Stimulated activated CD8-positive, alpha-beta memory T cell treated with anti-CD3 and anti-CD28 coated beads, Interleukin-7, amount 100 ng/mL, for 24 hours (primary cell): ENCODE data around the gene SQOR.
"Not testable (repeated sequence)": the region's sequence is repeated elsewhere in the genome, so short reads cannot be mapped to it uniquely, and the experiment has no call there.

ENCODE experiments used
- DNase-seq: peaks from one replicate; pipeline ENCODE4 v3.0.0-alpha.2; 2020; ENCODE audit warnings: low read depth

Gene SQOR

DNA sequence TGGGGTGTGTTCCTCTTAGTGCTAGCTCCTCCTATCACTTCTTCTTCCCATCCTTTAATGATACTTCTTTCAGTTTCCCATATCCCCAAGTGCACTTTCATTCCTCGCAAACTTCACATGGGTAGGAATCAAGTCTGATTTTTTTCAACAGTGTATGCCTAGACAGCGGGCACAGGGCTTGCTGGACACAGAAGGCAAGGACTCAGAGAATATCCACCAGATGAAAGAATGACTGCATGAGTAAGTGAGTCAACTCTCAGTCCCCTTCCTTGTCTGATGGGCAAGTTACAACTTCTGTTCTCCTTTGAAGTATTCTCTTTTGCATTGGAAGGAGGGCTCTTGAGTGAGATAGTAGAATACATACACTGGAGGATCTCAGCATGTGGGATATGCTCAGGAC lies 3.1 kb upstream of the SQOR start:
- no peak for DNase-seq

DNA sequence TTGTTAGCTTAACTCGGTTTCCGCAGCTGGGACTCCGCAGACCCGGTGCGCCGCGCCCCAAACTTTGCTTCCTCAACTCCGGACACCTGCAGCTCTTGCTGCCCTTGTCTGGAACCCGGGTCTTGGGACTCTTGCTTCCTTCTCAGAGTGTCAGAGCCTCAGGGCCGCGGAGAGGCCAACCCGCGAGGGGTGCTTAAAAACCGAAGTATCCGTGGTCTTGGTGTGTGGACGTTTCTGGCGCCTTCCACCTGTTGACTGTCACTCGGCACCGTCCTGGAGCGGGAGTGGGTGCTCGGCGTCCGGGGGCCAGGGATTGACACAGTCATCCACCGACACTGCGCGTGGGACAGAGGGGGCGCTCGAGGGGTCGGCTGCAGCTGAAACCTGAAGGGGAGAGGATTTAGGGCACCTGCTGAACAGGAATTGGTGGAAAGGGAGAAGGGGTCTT lies 386 bp downstream of the SQOR start:
- peak; percentile 33 for DNase-seq

DNA sequence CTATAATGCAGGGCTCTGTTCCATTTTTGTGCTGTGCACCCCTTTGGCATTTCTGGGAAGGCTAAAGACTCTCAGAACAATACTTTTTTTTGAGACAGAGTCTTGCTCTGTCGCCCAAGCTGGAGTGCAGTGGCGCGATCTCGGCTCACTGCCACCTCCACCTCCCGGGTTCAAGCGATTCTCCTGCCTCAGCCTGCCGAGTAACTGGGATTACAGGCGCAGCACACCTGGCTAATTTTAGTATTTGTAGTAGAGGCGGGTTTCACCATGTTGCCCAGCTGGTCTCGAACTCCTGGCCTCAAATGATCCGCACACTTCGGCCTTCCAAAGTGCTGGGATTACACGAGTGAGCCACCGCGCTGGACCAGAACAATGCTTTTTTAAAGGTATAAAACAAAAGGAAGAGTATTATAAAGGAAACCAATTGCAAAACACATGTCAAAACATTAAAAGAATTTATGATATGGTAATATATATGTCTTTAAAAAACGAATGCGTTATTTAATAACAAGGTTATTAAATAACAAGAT lies 999 bp downstream of the SQOR start:
- no peak for DNase-seq

DNA sequence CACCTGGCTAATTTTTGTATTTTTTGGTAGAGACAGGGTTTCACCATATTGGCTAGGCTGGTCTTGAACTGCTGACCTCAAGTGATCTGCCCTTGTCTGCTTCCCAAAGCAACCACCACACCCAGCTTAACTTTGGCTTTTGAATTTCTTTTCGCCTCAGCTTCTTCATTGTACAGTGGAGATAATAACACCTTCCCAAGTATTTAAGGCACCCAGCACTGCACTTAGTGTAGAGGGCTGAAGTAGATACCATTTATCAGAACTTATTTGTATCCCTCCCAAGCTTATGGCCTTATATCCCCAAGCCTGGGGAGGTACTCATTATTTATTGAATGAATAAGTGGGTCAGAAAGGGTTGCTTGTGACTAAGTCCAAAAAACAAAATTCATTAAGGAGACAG lies 2.3 kb downstream of the SQOR start:
- no peak for DNase-seq

DNA sequence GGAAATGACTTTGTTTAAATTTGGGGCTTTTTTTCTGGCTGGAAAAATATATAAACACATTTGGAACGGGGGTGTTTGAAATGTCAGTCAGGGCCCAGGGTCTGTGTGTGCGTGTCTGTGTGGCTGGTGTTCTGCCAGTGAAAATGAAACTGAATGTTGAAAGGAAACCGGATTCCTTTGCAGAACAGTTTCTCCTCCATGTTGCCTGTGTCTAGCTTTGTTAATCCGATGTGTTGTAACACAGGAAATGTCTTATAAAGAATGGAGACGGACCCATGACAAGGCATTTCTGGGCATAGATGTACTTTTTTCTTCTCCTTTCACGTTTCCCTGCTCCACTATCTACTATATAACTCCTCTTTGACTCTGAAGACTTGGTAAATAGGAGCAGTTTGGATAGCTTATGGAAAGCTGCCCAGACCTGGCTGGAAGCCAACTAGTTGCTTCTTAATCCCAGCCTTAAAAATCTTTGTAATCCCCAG lies 2.8 kb downstream of the SQOR start:
- DNase-seq = peak; percentile 13

DNA sequence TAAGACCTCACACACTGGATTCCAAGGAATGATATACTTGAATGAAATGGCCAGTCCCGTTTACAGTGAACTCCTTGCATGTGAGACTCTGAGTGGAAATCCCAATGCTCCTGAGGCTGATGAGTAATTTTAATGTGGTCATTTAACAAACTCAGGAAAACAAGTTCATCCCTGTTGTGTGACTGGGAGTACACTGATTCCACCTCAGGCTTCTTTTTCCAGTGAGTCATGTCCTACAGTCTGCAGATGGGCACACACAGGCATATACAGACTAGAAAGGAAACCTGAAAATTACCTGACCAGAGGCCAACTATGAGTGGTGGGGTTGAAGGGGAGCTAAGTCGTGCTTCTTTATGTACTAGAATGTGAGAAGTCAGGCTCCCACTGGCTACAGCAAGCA lies 5.8 kb downstream of the SQOR start:
- no peak for DNase-seq

DNA sequence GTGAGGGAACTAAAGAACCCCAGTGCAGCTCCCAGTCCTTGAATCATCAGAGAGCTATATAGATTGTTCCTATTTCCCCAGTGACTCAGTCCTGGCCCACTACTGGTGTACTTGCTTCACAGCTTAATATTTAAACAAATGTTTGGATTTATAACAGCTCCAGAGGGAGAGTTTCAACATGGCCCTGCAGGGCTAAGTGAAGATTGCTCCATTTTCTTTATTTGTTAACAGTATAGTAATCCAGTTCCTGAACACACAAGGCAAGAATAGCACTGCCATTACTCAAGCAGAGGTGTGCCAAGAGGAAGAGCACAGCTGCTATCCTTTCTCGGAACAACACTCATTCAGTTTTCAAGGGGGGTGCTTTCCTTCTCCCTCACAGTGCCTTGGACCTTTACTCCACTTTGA lies 6.5 kb downstream of the SQOR start:
- DNase-seq = no peak

DNA sequence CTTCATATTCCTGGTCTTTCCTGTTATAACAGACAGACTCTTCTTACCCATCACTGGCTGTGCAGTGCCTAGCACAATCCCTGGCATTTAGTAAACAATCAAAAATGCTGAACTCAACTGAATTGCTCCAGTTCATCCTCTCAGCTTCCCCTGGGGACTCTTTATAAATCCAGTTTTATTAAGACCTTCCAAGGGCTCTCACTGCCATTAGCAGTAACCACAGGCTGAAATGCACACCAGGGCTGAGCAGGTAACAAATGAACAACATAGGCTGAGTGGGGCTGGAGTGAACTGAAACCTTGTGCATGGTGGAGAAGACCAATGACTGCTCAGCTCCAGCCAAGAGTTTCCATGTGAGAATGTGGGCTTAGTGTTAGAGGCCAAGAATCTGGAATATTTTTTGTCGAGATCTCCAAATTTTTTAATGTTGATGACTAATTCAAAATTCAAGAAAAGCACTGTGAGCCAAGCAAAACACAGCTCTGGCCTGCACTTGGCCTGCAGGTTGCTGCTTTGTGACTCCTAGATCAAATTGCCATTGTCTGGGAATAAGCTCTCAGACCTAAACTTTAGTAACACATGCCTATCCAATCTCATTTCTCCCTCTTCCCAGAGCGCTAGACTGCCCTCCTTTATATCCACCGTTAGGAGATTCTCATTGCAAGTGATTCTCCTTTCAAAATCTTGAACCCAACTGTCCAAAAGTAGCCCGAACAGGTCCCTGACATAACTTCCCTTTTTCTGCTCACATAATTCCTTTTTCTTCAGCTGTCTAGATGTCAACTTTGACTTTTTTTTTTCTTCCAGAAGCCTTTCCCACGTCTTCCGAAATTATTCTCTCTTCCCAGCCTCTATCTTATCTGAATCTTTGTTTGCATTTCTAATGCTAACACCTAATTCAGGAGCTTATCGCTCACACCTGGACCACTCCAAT lies 7.4 kb downstream of the SQOR start:
- DNase-seq = no peak

DNA sequence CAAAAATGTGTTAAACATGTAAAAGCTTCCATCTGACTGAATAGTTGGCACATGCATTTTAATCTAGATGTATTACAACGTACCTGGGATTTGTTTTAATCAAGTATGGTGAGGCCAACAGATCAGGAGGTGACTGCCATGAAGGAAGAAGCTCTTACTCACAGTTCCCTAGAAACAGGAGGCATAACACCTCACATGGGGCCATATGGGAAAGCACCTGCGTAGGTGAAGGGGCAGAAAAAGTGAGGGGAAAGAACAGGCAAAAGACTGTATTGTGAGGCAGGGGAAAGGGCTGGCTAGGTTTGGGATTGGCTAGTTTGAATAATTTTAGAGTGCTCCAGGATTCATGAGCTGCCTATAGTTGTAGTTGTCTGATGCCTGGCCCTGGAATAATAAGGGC lies 9.6 kb downstream of the SQOR start:
- DNase-seq = no peak

DNA sequence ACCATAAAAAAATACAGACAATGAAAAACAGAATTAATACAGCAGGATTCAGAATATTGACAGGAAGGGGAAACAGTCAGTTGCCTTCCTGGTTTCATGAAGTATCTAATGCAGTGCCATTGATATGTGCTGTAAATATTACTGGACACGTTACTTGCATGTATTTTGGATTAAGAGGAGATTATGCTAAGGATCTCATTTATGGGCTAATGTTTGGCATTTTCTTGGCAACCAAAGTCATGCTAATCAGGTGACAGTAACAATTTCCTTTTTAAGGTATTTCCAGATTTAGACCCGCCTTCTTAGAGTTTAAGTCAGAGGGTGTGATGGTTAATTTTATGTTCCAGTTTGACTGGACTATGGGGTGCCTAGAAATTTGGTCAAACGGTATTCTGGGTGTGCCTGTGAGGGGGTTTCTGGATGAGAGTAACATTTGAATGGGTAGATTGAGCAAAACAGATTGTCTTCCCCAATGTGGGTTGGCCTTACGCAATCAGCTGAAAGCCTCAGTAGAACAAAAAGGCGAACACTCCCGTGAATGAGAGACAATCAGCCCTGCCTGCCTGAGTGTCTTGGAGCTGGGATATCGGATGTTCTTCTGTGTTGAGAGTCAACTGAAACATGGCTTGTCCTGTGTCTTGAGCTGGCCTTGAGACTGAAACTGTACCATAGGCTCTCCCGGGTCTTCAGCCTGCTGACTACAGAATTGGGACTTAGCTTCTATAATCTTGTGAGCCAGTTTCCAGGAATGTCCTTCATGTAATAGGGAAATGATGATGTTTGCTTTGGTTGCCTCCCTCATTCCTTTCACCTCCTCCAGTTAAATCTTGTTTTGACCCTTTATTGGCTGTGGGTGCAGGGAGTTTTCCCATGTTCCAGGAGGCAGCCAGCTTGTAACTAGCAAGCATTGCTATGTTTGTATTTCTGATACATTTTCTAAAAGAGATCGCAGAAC lies 10.5 kb downstream of the SQOR start:
- no peak for DNase-seq

DNA sequence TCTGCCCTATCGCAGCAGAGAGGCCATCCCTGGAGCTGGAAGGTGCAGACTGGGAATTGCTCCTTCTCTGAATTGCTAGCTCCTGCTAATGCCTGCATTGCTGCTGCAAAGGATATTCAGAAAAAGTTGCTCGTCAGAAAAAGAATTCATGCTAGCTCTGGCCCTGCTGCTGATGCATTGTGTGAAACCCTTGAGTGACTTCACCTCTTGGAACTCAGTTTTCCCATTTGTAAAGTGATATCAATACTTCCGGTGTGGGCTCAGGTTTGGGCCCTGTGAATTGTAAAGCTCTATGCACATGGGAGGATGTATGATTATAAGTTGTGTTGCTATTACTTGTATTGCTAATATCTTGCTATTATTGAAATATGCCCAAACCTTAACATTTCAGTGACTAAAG lies 11.4 kb downstream of the SQOR start:
- no peak for DNase-seq

DNA sequence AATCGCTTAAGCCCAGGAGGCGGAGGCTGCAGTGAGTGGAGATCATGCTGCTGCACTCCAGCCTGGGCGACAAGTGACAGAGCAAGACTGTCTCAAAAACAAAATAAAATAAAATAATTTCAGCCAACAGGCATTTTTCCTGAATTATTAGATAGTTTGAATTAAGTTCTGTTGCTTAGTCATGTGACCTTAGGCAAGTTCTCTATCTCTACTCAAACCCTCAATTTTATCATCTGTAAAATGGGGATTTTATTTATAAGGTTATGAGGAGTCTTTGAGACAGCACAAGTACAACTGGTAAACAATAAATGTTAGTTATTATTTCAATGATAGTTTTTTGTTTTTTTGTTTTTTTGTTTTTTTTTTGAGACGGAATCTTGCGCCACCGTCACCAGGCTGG lies 13.0 kb downstream of the SQOR start:
- DNase-seq = no peak

DNA sequence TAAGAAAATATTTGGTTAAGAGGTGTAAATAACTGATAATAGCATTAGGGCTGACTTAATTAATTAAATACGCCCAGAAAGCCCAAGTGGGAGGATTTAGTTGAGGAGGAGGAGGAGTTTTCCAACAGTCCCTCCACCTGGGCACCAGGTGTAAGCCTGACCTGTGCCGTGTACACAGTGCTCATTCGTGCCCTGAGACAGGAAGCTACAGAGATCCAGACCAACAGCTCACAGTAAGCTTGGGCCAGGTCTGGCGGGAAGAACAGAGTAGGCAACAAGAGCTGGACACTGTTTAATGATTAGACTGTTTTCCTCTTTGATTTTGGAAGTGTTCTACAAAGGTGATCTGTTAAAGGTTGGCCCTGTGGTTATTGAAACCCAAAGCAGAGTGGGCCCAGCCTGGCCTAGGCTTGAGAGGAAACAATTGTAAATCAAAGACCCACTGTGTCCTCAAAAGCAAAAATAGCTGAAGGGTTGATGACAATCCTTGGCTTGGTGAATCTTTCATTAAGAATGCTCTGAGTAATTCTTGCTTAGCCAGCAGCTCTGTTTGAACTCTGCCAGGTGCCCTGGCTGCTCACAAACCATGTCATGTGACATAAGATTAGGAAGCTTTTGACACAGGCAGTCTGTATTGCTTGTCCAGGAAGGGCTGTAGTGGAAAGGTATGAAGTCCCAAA lies 13.8 kb downstream of the SQOR start:
- no peak for DNase-seq

DNA sequence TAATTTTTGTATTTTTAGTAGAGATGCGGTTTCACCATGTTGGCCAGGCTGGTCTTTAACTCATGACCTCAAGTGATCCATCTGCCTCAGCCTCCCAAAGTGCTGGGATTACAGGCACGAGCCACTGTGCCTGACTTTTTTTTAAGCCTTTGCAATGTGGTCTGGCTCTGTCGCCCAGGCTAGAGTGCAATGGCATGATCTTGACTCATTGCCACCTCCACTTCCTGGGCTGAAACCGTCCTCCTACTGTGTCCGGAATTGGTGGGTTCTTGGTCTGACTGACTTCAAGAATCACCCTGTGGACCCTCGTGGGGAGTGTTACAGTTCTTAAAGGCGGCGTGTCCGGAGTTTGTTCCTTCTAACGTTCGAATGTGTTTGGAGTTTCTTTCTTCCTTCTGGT lies 15.2 kb downstream of the SQOR start:
- DNase-seq = not testable (repeated sequence)

DNA sequence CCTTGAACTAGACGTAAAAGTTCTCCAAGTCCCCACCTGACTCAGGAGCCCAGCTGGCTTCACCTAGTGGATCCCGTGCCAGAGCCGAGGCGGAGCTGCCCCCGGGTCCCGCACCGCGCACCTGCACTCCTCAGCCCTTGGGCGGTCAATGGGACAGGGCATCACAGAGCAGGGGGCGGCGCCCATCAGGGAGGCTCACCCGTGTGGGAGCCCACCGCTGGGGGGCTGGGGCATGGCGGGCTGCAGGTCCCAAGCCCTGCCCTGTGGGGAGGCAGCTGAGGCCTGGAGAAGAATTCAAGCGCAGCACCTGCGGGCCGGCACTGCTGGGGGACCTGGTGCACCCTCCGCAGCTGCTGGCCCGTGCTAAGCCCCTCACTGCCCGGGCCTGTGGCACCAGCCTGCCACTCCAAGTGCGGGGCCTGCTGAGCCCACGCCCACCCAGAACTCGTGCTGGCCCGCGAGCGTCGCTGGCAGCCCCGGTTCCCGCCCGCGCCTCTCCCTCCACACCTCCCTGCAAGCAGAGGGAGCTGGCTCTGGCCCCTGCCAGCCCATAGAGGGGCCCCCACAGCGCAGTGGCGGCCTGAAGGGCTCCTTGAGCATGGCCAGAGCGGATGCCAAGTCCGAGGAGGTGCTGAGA lies 16.2 kb downstream of the SQOR start:
- no peak for DNase-seq

DNA sequence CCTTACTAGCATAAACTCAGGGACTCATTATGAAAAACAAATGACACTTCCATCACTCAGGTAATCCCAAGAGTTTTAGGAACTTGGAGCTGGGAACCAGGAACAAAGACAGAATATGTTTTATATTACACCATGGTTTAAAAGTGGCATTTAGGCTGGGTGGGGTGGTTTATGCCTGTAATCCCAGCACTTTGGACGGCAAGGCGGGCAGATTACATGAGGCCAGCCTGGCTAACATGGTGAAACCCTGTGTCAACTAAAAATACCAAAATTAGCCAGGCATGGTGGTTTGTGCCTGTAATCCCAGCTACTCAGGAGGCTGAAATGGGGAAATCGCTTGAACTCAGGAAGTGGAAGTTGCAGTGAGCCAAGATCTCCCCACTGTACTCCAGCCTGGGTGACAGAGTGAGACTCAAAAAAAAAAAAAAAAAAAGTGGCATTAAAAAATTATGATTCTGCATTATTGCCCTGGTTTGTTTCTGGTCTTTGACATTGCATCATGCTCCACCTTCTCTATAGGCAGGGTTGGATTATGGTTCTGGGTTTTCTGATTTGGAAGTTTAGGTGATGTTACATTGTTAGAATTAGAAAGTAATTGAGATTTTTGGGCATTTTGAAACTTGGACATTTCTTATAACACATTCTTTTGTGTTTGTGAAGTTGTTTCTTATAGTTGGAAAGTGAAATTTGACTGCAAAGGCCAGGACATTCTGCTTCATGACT lies 19.0 kb downstream of the SQOR start:
- no peak for DNase-seq

DNA sequence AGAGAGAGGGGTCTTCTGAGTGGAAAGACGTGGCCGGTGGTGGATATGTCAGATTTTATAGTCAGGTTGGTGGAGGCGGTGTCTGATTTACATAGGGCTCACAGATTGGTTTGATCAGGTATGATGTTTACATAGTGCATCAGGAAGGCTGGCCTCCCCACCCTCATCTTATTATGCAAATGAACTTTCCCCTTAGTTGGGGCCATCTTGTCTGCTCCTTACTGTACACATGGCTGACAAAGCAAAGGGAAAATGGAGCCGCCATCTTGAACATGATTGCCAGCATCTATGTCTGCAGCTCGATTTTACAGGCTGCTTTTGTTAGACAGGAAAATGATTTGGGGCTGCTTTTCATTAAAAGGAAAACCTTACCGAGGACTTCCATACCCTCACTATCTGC lies 19.9 kb downstream of the SQOR start:
- no peak for DNase-seq

DNA sequence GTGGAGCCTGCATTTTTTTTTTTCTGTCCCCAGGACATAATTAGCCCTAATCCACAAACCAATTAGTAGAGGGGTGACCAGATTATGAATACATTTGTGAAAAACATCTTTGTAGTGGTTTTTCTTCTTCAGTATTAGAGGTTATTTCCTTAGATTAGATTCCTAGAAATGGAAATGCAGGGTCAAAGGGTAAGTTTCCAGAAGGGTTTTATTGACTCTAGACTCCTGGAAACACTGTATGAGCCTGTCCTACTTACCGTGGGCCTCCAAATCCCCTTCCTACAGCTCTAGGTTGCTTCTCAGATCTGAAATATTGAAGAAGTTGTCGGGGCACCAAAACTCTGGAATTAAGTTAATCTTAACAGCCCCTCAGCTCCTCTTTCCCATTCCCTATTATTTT lies 22.4 kb downstream of the SQOR start:
- no peak for DNase-seq

DNA sequence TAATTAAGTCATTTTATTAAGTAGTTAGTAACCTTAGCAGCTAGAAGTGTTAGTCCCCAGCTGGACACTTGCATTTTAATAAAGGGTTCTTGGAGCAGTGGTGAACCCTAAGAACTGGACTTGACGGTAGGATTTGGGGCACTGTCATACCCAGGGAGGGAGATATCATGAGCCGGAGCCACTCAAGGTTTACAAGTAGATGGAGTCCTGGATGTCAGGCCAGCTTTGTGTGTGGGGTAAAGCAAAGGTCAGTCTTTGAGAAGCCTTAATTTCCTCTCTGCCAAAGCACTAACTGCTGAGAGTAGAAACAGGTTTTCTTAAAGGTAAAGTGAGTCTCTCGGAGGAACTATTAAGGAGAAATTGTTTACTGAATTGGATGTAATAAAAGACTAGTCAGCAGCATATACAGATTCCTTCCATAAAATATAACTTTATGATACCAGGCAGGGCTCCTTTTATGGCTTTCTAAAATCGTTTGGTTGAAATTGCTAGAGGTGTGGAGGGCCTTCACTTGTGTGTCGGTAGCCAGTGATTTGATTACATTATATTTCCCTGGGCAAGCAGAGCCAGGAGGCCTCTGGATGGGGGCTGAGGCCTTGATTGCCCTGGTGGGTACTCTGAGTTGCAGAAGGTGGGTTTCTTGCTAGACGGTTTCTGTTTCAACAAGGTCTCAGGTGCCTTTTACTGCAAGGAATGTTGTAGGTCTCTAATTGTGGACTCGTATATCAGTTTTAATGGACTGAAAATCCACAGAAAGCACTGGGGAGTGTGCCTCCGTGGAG lies 23.1 kb downstream of the SQOR start:
- no peak for DNase-seq
